Suprapubic skin (tissue), 4 donors: ENCODE results near the gene PRKN. TPM values are rescaled to one million over a fixed set of nuclear protein-coding genes. Genes with fewer than 3 reads are reported as not detected.

Source experiments
- DNase-seq, 2 donors: peaks; one replicate each; pipeline ENCODE4 v3.0.0-alpha.2; 2019; ENCODE audit warnings: low spot score in 2 of 2
- H3K27ac ChIP-seq: fragments of 200-600 bp; sonication (generic); one replicate; pipeline ENCODE4 v1.5.1; 2019
- H3K27me3 ChIP-seq: fragments of 200-600 bp; sonication (generic); one replicate; pipeline ENCODE4 v1.5.1; 2019
- H3K36me3 ChIP-seq: fragments of 200-600 bp; sonication (generic); one replicate; pipeline ENCODE4 v1.5.1; 2019
- H3K4me1 ChIP-seq: fragments of 200-600 bp; sonication (generic); one replicate; pipeline ENCODE4 v1.5.1; 2019
- H3K4me3 ChIP-seq: fragments of 200-600 bp; sonication (generic); one replicate; pipeline ENCODE4 v1.5.1; 2019; ENCODE audit warnings: mild to moderate bottlenecking
- H3K9me3 ChIP-seq: fragments of 200-600 bp; sonication (generic); one replicate; pipeline ENCODE4 v1.5.1; 2019
- CTCF ChIP-seq, 2 donors: fragments of 200-600 bp in 1 of 2; fragments of 450-650 bp in 1 of 2; sonication (generic) in 1 of 2; IDR thresholded peaks; one replicate each; pipeline ENCODE4 v1.5.1; 2016 to 2019; ENCODE audit warnings: antibody characterized with exemption in 2 of 2, mild to moderate bottlenecking in 1 of 2, moderate library complexity in 1 of 2
- EP300 ChIP-seq: sonication (generic); formaldehyde crosslinking; IDR thresholded peaks from one replicate; pipeline ENCODE4 v1.6.1; 2017; ENCODE audit warnings: antibody characterized with exemption
- POLR2A ChIP-seq, 2 donors: fragments of 450-650 bp; IDR thresholded peaks; one replicate each; pipeline ENCODE4 v1.6.1; 2017; ENCODE audit warnings: antibody characterized with exemption in 2 of 2, mild to moderate bottlenecking in 2 of 2, moderate library complexity in 2 of 2
- POLR2AphosphoS5 ChIP-seq, 3 donors: sonication (generic); formaldehyde crosslinking; IDR thresholded peaks; one replicate each; pipeline ENCODE4 v1.6.1; 2017; ENCODE audit warnings: antibody characterized with exemption in 3 of 3
- WGBS: methylation state at CpG from one replicate; pipeline ENCODE4 v1.1.5; 2018; 5-methylcytosine and 5-hydroxymethylcytosine counted together
- total RNA-seq, 4 donors: library from RNA; depleted of rRNA; stranded (reverse); fragments of >200 nt; gene quantifications; one replicate each; pipeline ENCODE4 v1.1.0, GENCODE V29; 2016

Gene PRKN
- total RNA-seq, 4 donors from 2014 or later, result 7.2 to 22.8 (median 14.4) TPM

- 70% methylated on average over 2 of the region's 2 CpGs for WGBS
- H3K27ac ChIP-seq, result no peak overlapping the region
- no peaks in the 10 kb centered on the region for H3K36me3 ChIP-seq
- no peak overlapping the region for H3K4me3 ChIP-seq
- H3K4me1 ChIP-seq, result peaks cover 5% of the 10 kb centered on the region
- TF ChIP-seq POLR2AphosphoS5 (IDR thresholded peaks at IDR 0.05) (no peak), POLR2A (IDR thresholded peaks at IDR 0.05) (no peak), CTCF (IDR thresholded peaks at IDR 0.05) (no peak), EP300 (no peak)
- DNase-seq, result no peak
- no peaks in the 10 kb centered on the region for H3K9me3 ChIP-seq
- H3K27me3 ChIP-seq, result no peaks in the 10 kb centered on the region
Measured at GRCh38 chr6:162615016-162615705, 112.4 kb downstream of the PRKN start.

- no peak for DNase-seq
- 82% methylated on average over 2 of the region's 2 CpGs for WGBS
- Histone ChIP-seq H3K36me3 (no peaks in the 10 kb centered on the region), H3K27me3 (no peaks in the 10 kb centered on the region), H3K9me3 (no peaks in the 10 kb centered on the region), H3K4me1 (peaks cover 5% of the 10 kb centered on the region), H3K27ac (no peak overlapping the region), H3K4me3 (no peak overlapping the region)
- TF ChIP-seq POLR2A (IDR thresholded peaks at IDR 0.05) (no peak), CTCF (IDR thresholded peaks at IDR 0.05) (no peak), EP300 (no peak), POLR2AphosphoS5 (IDR thresholded peaks at IDR 0.05) (no peak)
Measured at GRCh38 chr6:162613310-162613709, 114.3 kb downstream of the PRKN start.

- 78% methylated on average over 4 of the region's 4 CpGs for WGBS
- H3K27ac ChIP-seq, result no peak overlapping the region
- H3K4me3 ChIP-seq, result no peak overlapping the region
- no peaks in the 10 kb centered on the region for H3K36me3 ChIP-seq
- TF ChIP-seq POLR2A (IDR thresholded peaks at IDR 0.05) (no peak), EP300 (no peak), POLR2AphosphoS5 (IDR thresholded peaks at IDR 0.05) (no peak), CTCF (IDR thresholded peaks at IDR 0.05) (no peak)
- no peaks in the 10 kb centered on the region for H3K27me3 ChIP-seq
- DNase-seq, result no peak
- no peaks in the 10 kb centered on the region for H3K9me3 ChIP-seq
- H3K4me1 ChIP-seq, result peaks cover 5% of the 10 kb centered on the region
Measured at GRCh38 chr6:162612613-162613012, 115.0 kb downstream of the PRKN start.

- Histone ChIP-seq H3K9me3 (no peaks in the 10 kb centered on the region), H3K27ac (no peak overlapping the region), H3K27me3 (no peaks in the 10 kb centered on the region), H3K4me3 (no peak overlapping the region), H3K4me1 (peaks cover 1% of the 10 kb centered on the region), H3K36me3 (no peaks in the 10 kb centered on the region)
- TF ChIP-seq POLR2AphosphoS5 (IDR thresholded peaks at IDR 0.05), result no peak
- TF ChIP-seq POLR2A (IDR thresholded peaks at IDR 0.05), result no peak
- TF ChIP-seq CTCF (IDR thresholded peaks at IDR 0.05), result no peak
- TF ChIP-seq EP300, result no peak
- 95% methylated on average over 5 of the region's 5 CpGs for WGBS
- DNase-seq, result no peak
Measured at GRCh38 chr6:162610351-162610750, 117.2 kb downstream of the PRKN start.

- H3K4me1 ChIP-seq, result no peaks in the 10 kb centered on the region
- TF ChIP-seq POLR2A (IDR thresholded peaks at IDR 0.05) (no peak), POLR2AphosphoS5 (IDR thresholded peaks at IDR 0.05) (no peak), CTCF (IDR thresholded peaks at IDR 0.05) (no peak), EP300 (no peak)
- no peaks in the 10 kb centered on the region for H3K36me3 ChIP-seq
- no peak overlapping the region for H3K4me3 ChIP-seq
- DNase-seq, result no peak
- 77% methylated on average over 1 of the region's 1 CpG for WGBS
- H3K27ac ChIP-seq, result no peak overlapping the region
- no peaks in the 10 kb centered on the region for H3K9me3 ChIP-seq
- no peaks in the 10 kb centered on the region for H3K27me3 ChIP-seq
Measured at GRCh38 chr6:162605881-162606280, 121.7 kb downstream of the PRKN start.
